ENCODE results near the gene PCP4L1.
A peak's percentile ranks its signal among the peaks of the same experiment; 100 is the strongest.
"Not testable (repeated sequence)": the region's sequence is repeated elsewhere in the genome, so short reads cannot be mapped to it uniquely, and the experiment has no call there.

Gene PCP4L1

GRCh38 chr1:161228032-161228431, 30.5 kb upstream of the PCP4L1 start:
- no peak for DNase-seq (ENCODE audit: low spot score)

- no peak for DNase-seq (ENCODE audit: low spot score)
These were observed 28.6 kb upstream of the PCP4L1 start for GRCh38 chr1:161229896-161230295.

GRCh38 chr1:161230762-161231161, 27.8 kb upstream of the PCP4L1 start:
- DNase-seq (ENCODE audit: low spot score) = no peak

- no peak for DNase-seq (ENCODE audit: low spot score)
These were observed 25.4 kb upstream of the PCP4L1 start for GRCh38 chr1:161233102-161233501.

DNA sequence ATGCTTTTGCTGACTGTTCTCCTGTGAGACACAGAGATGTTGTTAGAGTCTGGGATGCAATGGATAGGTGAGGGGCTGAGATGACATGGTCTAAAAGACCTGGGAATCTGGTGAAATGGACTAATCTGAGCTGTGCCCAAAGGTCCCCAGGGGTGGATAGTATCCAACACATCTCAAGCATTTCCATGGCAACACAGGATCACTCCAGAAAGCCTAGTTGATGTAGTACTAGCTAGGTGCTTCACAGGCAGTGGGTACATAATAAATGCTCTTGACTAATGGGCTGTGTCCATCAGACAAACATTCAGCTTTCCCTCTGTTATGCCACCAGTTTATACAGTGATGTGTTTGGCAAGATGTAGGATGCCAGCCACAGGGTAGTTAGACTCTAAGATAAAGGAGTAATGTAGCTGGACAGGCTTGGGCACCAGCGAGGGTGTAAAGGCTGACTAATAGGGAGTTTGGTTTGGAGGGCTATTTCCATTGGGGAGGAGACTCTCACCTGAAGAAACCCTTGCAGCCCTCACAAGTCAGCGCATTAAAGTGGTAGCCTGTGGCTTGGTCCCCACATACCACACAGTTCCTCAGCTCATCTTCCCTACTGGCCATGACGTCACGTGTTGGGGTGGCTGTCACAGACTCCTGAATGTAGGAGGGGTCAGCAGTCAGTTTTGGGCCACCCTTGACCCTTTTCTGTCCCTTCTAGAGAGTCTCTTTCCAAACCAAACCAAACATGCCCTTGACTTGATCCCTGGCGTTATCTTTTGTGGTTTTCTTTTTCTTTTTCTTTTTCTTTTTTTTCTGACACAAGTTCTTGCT, 22.4 kb upstream of the PCP4L1 start:
- no peak for DNase-seq (ENCODE audit: low spot score)

DNA sequence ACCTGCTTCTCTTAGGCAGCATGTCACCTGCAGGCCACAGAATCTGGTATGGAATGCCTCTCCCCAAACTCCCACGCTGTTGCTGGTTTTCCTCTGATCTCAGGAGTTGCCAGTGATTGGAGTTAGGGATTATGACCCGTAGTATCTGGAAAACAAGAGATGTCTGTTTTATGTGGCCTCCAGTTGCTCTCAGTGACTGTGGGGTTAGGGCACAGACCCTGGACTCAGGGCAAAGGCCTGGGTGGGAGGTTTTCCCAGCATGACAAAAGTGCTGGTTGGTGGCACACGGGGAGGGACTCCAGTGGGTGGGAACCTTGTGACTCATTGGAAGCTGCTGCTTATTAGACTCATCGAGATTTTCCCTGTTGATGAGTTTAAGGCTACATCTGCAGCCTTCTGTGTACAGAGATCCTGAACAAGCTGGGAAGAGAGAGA, 20.5 kb upstream of the PCP4L1 start, which contains the start of gene NR1I3:
Gene NR1I3 (minus strand): TSS at position 165 of the 435 bp plus-strand sequence. CDS start 1,638 bp downstream, outside the sequence.
- DNase-seq (ENCODE audit: low spot score) = no peak

GRCh38 chr1:161241682-161242081, 16.9 kb upstream of the PCP4L1 start:
- DNase-seq (ENCODE audit: low spot score) = no peak

DNA sequence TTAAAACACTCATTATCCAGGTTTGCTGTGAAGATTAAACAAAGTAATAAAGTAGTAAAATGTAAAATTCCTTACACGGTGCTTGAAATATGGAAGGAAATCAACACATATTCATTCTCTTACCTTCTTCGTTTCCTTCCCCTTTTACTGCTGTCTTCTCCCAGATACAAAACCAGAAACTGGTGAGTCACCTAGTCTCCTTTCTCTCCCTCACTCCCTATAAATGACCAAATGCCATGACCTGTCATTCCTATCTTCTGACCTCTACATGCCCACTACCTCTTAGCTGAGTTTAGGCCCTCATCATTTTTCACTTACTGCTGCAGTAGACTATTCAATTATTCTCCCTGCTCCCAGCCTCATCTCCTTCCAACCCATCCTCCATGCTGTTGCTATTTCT, 16.2 kb upstream of the PCP4L1 start:
- DNase-seq (ENCODE audit: low spot score) = no peak

- DNase-seq (ENCODE audit: low spot score) = no peak
These were observed 13.7 kb upstream of the PCP4L1 start for GRCh38 chr1:161244888-161245287.

DNA sequence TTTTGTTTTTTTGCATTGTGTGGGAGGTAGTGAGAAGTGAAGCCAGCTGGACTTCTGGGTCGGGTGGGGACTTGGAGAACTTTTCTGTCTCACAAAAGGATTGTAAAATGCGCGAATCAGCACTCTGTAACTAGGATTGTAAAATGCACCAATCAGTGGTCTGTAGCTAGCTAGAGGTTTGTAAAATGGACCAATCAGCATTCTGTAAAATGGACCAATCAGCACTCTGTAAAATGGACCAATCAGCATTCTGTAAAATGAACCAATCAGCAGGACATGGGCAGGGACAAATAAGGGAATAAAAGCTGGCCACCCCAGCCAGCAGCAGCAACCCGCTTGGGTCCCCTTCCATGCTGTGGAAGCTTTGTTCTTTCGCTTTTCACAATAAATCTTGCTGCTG, 8.4 kb upstream of the PCP4L1 start:
- not testable (repeated sequence) for DNase-seq (ENCODE audit: low spot score)

DNA sequence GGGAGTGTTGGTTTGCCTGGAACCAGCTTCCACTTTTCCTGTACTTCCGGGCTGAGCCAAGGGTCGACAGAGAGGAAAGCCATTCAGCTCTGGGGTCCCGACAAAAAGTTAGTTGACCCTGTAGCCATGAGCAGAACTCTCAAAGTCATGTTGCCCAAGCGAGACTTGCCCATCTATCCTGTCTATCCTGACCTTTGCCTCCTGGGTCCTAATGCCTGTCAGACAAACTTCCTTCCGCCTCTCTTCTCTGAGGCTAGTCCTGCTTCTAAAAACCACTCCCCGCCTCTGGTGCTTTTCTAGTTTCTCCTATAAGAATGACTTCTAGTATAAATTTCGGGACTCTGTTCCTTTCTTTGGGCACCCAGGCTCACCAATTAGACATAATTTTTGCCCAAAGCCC, 7.7 kb upstream of the PCP4L1 start:
- DNase-seq (ENCODE audit: low spot score) = no peak

DNA sequence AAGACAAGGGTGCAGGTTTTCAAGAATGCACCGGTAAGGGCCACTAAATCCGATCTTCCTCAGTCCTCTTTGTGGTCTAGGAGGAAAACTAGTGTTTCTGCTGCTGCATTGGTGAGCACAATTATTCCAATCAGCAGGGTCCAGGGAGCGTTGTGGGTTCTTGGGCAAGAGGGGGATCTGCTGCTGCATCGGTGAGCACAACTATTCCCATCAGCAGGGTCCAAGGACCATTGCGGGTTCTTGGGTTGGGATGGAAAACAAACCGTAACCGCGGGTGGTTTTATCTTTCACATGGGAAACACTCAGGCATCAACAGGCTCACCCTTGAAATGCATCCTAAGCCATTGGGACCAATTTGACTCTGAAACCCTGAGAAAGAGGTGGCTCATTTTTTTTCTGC, 7.0 kb upstream of the PCP4L1 start:
- DNase-seq (ENCODE audit: low spot score) = no peak

- not testable (repeated sequence) for DNase-seq (ENCODE audit: low spot score)
These were observed 3.2 kb upstream of the PCP4L1 start for GRCh38 chr1:161255302-161255701.

- DNase-seq (ENCODE audit: low spot score) = not testable (repeated sequence)
These were observed 2.5 kb upstream of the PCP4L1 start for GRCh38 chr1:161255955-161256520.

DNA sequence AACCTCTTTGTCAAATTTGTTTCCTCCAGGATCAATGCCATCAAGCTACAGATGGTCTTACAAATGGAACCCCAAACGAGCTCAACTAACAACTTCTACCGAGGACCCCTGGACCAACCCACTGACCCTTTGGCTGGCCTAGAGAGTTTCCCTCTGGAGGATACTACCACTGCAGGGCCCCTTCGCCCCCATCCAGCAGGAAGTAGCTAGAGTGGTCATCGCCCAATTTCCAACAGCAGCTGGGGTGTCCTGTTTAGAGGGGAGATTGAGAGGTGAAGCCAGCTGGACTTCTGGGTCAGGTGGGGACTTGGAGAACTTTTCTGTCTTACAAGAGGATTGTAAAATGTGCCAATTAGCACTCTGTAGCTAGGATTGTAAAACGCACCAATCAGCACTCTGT, 1.4 kb upstream of the PCP4L1 start:
- not testable (repeated sequence) for DNase-seq (ENCODE audit: low spot score)

DNA sequence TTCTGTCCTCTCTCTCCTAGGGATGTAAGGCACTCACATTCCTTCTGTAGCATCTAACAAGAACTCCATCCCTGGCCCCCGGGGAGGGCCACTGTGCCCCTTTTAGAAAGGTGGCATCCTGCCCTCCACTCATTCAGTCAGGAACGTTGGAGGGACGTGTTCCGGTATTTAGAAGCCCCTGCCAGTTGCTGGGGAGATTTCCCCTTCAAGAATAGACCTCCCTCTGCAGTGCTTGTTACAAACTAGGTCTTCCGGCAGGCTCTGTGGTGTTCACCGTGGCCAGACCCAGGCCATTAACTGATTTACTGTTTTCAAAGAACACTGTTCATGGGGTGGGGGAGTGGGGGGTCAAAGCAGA, 779 bp downstream of the PCP4L1 start:
- DNase-seq (ENCODE audit: low spot score) = peak; percentile 3

GRCh38 chr1:161259765-161260164, 1.2 kb downstream of the PCP4L1 start:
- no peak for DNase-seq (ENCODE audit: low spot score)

- no peak for DNase-seq (ENCODE audit: low spot score)
These were observed 2.1 kb downstream of the PCP4L1 start for GRCh38 chr1:161260376-161261260.

GRCh38 chr1:161261261-161262235, 3.0 kb downstream of the PCP4L1 start:
- no peak for DNase-seq (ENCODE audit: low spot score)

DNA sequence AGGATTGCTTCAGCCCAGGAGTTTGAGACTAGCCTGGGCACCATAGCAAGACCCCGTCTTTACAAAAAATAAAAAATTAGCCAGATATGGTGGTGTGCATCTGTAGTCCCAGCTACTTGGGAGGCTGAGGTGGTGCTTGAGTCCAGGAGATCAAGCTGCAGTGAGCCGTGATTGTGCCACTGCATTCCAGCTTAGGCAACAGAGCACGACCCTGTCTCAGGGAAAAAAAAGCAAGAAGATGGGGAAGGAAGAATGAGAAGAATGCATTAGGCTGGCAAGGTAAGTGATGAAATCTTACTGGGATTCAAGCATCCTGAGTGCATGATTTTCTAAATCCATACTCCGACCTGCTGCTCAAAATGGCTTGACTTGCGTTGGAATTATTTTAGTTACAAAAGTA, 6.8 kb downstream of the PCP4L1 start:
- DNase-seq (ENCODE audit: low spot score) = no peak

DNA sequence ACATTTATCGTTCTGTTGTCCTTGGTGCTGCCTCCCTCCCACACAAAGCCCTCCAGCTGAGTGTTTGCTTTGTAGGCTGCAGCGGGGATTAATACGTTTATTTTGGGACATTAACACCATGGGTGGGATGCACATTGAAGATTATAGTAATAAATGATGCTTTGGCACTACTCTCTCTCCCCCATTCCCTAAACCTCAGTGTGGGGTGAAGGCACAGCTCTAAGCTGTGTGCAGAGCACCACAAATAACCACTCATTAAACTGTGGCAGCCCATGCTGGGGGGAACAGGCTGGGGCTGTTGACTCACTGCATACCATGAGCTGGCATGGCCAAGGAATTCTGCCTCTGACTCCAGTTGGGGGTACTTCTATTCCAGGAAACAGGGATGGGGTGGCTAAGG, 7.7 kb downstream of the PCP4L1 start:
- DNase-seq (ENCODE audit: low spot score) = no peak
